Suprapubic skin (tissue), 4 donors: ENCODE results near the gene LDB2.

Experiments used
- CTCF ChIP-seq, 2 donors: fragments of 200-600 bp in 1 of 2; fragments of 450-650 bp in 1 of 2; sonication (generic) in 1 of 2; IDR thresholded peaks; one replicate each; pipeline ENCODE4 v1.5.1; 2016 to 2019; ENCODE audit warnings: antibody characterized with exemption in 2 of 2, mild to moderate bottlenecking in 1 of 2, moderate library complexity in 1 of 2
- POLR2A ChIP-seq, 2 donors: fragments of 450-650 bp; IDR thresholded peaks; one replicate each; pipeline ENCODE4 v1.6.1; 2017; ENCODE audit warnings: antibody characterized with exemption in 2 of 2, mild to moderate bottlenecking in 2 of 2, moderate library complexity in 2 of 2
- POLR2AphosphoS5 ChIP-seq, 3 donors: sonication (generic); formaldehyde crosslinking; IDR thresholded peaks; one replicate each; pipeline ENCODE4 v1.6.1; 2017; ENCODE audit warnings: antibody characterized with exemption in 3 of 3

GRCh38 chr4:16573739-16574138 is 324.7 kb downstream of the LDB2 start:
- TF ChIP-seq CTCF (IDR thresholded peaks at IDR 0.05), result no peak
- no peak for TF ChIP-seq POLR2AphosphoS5 (IDR thresholded peaks at IDR 0.05)
- TF ChIP-seq POLR2A (IDR thresholded peaks at IDR 0.05), result no peak
